OCI-LY1 (cell line): ENCODE measurements around the gene APC2.
A peak's percentile ranks its signal among the peaks of the same experiment; 100 is the strongest.

Source experiments
- H2AFZ ChIP-seq: fragments of 200-600 bp; sonication (generic), shearing (Covaris generic); 2 replicates; pipeline ENCODE4 v1.6.0; 2014; ENCODE audit warnings: antibody characterized with exemption, mild to moderate bottlenecking, low read length
- H3F3A ChIP-seq: fragments of 200-600 bp; sonication (generic), shearing (Covaris generic); 2 replicates; pipeline ENCODE4 v1.6.0; 2014; ENCODE audit warnings: mild to moderate bottlenecking, antibody characterized with exemption, low read length, moderate library complexity; ENCODE audit not compliant: insufficient read depth
- H3K27ac ChIP-seq: fragments of 200-600 bp; sonication (generic); 2 replicates; pipeline ENCODE4 v1.5.1; 2014; ENCODE audit warnings: low read length, mixed run types, mild to moderate bottlenecking, low read depth; ENCODE audit not compliant: poor library complexity, severe bottlenecking
- H3K27me3 ChIP-seq: fragments of 200-600 bp; sonication (generic); 2 replicates; pipeline ENCODE4 v1.6.0; 2014; ENCODE audit warnings: antibody characterized with exemption, mild to moderate bottlenecking, low read length, moderate library complexity; ENCODE audit not compliant: insufficient read depth
- H3K36me3 ChIP-seq: fragments of 200-600 bp; sonication (generic); 2 replicates; pipeline ENCODE4 v1.6.1; 2014; ENCODE audit warnings: mild to moderate bottlenecking, antibody characterized with exemption, low read length, moderate library complexity, mixed read lengths; ENCODE audit not compliant: insufficient read depth
- H3K4me1 ChIP-seq: fragments of 200-600 bp; sonication (generic); 2 replicates; pipeline ENCODE4 v1.5.1; 2014; ENCODE audit warnings: mild to moderate bottlenecking, low read length, moderate library complexity; ENCODE audit not compliant: insufficient read depth, severe bottlenecking
- H3K4me2 ChIP-seq: fragments of 200-600 bp; sonication (generic), shearing (Covaris generic); 2 replicates; pipeline ENCODE4 v1.6.1; 2014; ENCODE audit warnings: low read length
- H3K4me3 ChIP-seq: fragments of 200-600 bp; sonication (generic); 2 replicates; pipeline ENCODE4 v1.5.1; 2014; ENCODE audit warnings: low read length, low read depth, mild to moderate bottlenecking, mixed read lengths; ENCODE audit not compliant: poor library complexity, severe bottlenecking
- H3K79me2 ChIP-seq: fragments of 200-600 bp; shearing (Covaris generic); 2 replicates; pipeline ENCODE4 v1.6.1; 2016; ENCODE audit warnings: mixed run types, low read length, mixed read lengths; ENCODE audit not compliant: insufficient read depth
- H3K9ac ChIP-seq: fragments of 200-600 bp; sonication (generic), shearing (Covaris generic); 2 replicates; pipeline ENCODE4 v1.6.1; 2014; ENCODE audit warnings: mild to moderate bottlenecking, low read length, mixed read lengths
- H3K9me2 ChIP-seq: fragments of 200-600 bp; sonication (generic), shearing (Covaris generic); 2 replicates; pipeline ENCODE4 v1.6.1; 2014; ENCODE audit warnings: low read depth, mild to moderate bottlenecking, low read length, mixed read lengths
- H3K9me3 ChIP-seq: fragments of 200-600 bp; shearing (Covaris generic); 2 replicates; pipeline ENCODE4 v1.6.1; 2014; ENCODE audit warnings: low read length, mixed read lengths
- H4K20me1 ChIP-seq: fragments of 200-600 bp; sonication (generic), shearing (Covaris generic); 2 replicates; pipeline ENCODE4 v1.6.0; 2016; ENCODE audit warnings: mild to moderate bottlenecking, low read length; ENCODE audit not compliant: insufficient read depth
- CTCF ChIP-seq: fragments of 200-600 bp; sonication (generic), shearing (Covaris generic); IDR thresholded peaks from 2 replicates; pipeline ENCODE4 v1.5.1; 2017; ENCODE audit warnings: mild to moderate bottlenecking, antibody characterized with exemption, low read length, moderate library complexity, mixed read lengths
- EZH2 ChIP-seq: fragments of 200-600 bp; sonication (generic), shearing (Covaris generic); IDR thresholded peaks from 2 replicates; pipeline ENCODE4 v1.8.0; 2017; ENCODE audit warnings: borderline replicate concordance, mixed run types, mild to moderate bottlenecking, antibody characterized with exemption, low read length, moderate library complexity, mixed read lengths

Gene APC2

DNA sequence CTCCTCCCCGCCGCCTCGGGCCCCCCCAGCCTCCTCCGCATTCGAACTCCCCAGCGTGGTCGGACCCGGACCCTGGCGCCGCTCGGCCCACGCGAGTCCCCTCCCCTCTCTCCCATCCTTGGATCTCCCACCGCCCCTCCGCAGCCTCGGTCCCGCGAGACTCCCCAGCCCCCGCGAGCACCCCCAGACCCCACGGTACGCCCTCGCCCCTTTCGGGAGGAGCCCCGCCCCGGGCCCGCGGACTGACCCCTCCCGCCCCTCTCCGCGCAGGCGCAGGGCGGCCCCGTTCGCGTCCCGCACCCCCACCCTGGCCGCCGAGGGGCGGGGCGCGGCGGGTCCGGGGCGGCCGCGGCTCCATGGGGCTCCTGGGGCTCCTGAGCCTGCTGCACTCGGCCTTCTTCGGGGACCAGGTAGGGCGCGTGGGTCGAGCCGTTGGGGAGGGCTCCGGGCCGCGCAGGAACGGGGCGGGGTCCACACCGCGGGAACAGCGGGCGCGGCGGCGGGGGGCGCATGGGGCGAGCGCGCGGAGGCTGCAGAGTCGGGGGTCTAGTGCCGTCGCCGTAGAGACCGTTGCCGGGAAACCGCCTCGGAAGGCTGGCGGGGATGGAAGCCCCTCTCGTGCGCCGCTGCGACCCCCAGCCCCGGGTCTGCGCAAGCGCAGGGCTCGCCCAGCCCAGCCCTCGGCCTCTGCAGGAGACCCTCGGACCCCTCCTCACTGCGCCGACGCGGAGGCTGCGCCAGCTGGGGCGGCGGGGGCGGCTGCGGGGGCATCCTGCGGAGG is 3.8 kb upstream of the APC2 start:
- Histone ChIP-seq H3K36me3 (peaks cover 19% of the 10 kb centered on the region), H3K4me2 (peak overlapping the region; percentile 72; the same call in 1 of the 2 replicates), H3K9me2 (no peaks in the 10 kb centered on the region), H3K9me3 (no peaks in the 10 kb centered on the region), H4K20me1 (no peaks in the 10 kb centered on the region), H3K4me3 (peak overlapping the region; percentile 12), H3K9ac (no peak overlapping the region), H3K27ac (no peak overlapping the region), H3K79me2 (no peaks in the 10 kb centered on the region), H3F3A (0 out of 2 replicates have a peak, but pooled peaks cover 8% of the 10 kb centered on the region), H2AFZ (no peak overlapping the region), H3K4me1 (peaks cover 35% of the 10 kb centered on the region), H3K27me3 (peaks cover 5% of the 10 kb centered on the region; the same call in 1 of the 2 replicates)
- no peak for TF ChIP-seq EZH2
- no peak for TF ChIP-seq CTCF

DNA sequence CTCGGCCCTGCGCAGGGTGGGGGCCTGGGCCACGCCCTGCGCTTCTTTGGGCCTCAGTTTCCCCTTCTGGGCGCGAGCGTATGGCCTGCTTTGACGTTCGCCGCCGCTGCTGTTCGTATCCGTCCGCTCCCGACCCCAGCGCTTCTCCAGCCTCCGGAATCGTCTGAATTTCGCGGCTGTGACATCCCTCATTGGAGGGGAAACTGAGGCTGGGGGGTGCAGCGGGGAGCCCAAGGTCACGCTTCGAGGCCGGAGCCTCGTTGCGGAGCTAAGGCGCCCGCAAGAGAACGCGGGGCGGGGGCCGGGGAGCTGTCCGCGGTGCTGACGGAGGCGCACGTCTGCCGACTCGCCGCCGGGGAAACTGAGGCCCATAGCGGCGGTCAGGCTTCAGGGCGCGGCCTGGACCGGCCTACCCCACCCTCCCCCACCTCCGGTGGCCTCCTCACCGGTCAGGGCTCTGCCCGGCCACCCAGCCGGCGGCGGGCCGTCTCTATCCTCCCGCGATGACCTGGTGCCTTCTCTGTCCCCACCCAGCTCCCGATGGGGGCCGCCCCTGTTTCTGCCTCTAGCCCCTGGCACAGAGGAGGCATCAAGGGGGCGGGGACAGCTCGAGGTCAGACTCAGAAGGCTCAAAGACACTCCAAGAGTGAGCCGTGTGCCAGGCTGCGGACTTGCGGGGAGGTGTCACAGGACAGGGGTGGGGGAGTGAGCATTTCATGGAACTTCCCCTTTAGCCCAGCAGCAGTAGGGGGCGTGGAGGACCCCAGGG is 3.0 kb upstream of the APC2 start:
- Histone ChIP-seq H3K27ac (no peak overlapping the region), H3K79me2 (no peaks in the 10 kb centered on the region), H3K4me2 (no peak overlapping the region; the same call in 1 of the 2 replicates), H4K20me1 (no peaks in the 10 kb centered on the region), H3K27me3 (peaks cover 5% of the 10 kb centered on the region; the same call in 1 of the 2 replicates), H3K36me3 (peaks cover 11% of the 10 kb centered on the region), H3K4me3 (no peak overlapping the region), H3K9me3 (no peaks in the 10 kb centered on the region), H3K9ac (no peak overlapping the region), H3F3A (0 out of 2 replicates have a peak, but pooled peaks cover 8% of the 10 kb centered on the region), H3K9me2 (no peaks in the 10 kb centered on the region), H3K4me1 (peaks cover 30% of the 10 kb centered on the region), H2AFZ (no peak overlapping the region)
- no peak for TF ChIP-seq EZH2
- TF ChIP-seq CTCF = no peak

DNA sequence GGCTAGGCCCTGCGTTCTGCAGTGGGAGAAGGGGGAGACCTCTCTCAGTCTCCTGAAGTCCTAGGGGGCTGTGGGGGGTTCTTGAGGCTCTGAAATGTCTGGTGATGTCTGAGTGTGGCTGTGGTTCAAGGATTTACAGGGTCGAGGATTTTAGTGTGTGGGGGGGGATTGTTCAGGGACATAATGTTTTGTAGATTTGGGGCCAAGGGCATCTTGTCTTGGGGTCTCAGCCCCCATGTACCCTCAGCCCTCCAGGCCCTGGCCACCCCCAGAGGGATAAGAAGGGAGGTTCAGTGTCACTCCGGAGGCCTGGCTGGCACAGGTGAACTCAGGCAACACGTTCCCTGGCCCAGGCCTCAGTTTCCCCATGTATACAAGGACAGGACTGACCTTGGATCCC is 2.4 kb upstream of the APC2 start:
- H3K9me2 ChIP-seq = no peaks in the 10 kb centered on the region
- H3K4me3 ChIP-seq = no peak overlapping the region
- no peaks in the 10 kb centered on the region for H4K20me1 ChIP-seq
- no peak overlapping the region for H3K27ac ChIP-seq
- no peaks in the 10 kb centered on the region for H3K9me3 ChIP-seq
- no peak overlapping the region for H3K9ac ChIP-seq
- 0 out of 2 replicates have a peak, but pooled peaks cover 8% of the 10 kb centered on the region for H3F3A ChIP-seq
- no peak overlapping the region for H2AFZ ChIP-seq
- TF ChIP-seq EZH2 (no peak), CTCF (no peak)
- no peaks in the 10 kb centered on the region for H3K79me2 ChIP-seq
- H3K4me2 ChIP-seq = no peak overlapping the region
- peaks cover 24% of the 10 kb centered on the region for H3K4me1 ChIP-seq
- peaks cover 5% of the 10 kb centered on the region for H3K36me3 ChIP-seq
- peaks cover 5% of the 10 kb centered on the region; the same call in 1 of the 2 replicates for H3K27me3 ChIP-seq
